ENCODE data around the gene CLCN6. TPM values are rescaled to one million over a fixed set of nuclear protein-coding genes. Genes with fewer than 3 reads are reported as not detected.

The CLCN6 gene, protein sequence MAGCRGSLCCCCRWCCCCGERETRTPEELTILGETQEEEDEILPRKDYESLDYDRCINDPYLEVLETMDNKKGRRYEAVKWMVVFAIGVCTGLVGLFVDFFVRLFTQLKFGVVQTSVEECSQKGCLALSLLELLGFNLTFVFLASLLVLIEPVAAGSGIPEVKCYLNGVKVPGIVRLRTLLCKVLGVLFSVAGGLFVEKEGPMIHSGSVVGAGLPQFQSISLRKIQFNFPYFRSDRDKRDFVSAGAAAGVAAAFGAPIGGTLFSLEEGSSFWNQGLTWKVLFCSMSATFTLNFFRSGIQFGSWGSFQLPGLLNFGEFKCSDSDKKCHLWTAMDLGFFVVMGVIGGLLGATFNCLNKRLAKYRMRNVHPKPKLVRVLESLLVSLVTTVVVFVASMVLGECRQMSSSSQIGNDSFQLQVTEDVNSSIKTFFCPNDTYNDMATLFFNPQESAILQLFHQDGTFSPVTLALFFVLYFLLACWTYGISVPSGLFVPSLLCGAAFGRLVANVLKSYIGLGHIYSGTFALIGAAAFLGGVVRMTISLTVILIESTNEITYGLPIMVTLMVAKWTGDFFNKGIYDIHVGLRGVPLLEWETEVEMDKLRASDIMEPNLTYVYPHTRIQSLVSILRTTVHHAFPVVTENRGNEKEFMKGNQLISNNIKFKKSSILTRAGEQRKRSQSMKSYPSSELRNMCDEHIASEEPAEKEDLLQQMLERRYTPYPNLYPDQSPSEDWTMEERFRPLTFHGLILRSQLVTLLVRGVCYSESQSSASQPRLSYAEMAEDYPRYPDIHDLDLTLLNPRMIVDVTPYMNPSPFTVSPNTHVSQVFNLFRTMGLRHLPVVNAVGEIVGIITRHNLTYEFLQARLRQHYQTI
- total RNA-seq = 10 to 100 TPM; 14.6 to 31.5 (median 22.7) TPM

DNA sequence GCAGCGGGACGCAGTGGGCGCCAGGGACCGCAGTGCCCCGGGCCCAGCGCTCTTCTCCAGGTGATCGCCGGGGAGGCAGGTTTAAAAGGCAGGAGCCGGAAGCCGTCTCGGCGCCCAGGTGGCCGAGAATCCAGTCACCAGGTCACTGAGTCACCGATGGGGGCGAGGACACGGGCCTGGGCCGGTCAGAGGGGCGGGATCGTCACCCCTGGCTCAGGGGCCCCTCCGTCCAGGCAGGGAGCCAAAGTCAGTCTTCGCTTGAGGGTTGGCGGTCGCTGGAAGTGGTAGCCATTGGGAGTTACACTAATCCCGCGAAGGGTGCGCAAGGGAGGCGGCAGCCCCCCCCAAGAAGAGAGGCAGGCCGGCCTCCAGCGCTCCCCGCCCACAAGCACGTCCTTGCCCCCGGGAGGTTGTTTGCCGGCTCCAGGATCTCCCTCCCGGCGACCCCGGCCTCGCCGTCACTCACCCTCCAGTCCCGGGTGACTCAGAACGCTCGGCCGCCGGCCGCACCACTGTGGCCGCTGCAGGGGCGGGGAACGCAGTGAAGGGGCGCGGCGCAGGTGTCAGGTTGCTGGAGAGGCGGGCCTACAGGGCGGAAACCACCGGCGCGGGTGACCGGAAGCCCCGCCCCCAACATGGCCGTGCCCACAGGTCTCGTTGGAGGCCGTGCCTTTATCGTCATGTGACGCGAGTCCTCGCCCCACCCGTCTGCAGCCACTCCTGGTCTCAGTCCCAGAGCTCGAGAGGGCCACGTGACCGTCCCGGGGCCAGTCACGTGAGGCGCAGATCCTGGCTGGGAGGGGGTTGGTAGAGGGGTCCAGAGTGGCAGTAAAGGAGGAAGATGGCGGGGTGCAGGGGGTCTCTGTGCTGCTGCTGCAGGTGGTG lies at the start of gene CLCN6, which contains the start of gene MTHFR:
Gene CLCN6 (plus strand): TSS at position 770 of the 885 bp plus-strand sequence. CDS start 72 bp downstream, at position 842.
Gene MTHFR (minus strand): TSS at position 543 of the 885 bp plus-strand sequence. CDS start 2,848 bp downstream, outside the sequence.
- intact Hi-C loops (cut with DNase I; ENCODE audit: low total_unique reads) = loop anchor here (10.0 kb wide), 1 partner anchor 71 kb away; the partner anchor contains the start of gene AGTRAP

DNA sequence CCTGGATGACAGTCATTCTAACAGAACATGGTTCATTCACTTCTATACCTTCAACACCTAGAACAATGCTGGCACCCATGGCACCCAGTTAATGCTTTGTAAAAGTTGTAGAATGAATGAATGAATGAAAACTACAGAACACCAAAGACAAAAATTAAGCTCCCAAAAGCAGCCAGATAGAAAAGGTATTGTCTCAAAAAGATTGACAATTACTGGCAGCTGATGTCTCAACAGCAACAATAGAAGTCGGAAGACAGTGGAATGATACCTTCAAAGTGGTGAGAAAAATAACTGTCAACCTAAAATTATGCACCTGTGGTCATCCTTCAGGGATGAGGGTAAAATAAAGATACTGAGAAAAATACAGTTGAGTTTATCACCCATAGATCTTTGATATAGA lies 48.9 kb upstream of the CLCN6 start:
- H3K4me3 ChIP-seq = no peak overlapping the region
- H3K36me3 ChIP-seq = no peaks in the 10 kb centered on the region
- H3K27me3 ChIP-seq = no peaks in the 10 kb centered on the region
- H3K9me3 ChIP-seq = no peaks in the 10 kb centered on the region
- no peaks in the 10 kb centered on the region for H3K4me1 ChIP-seq
- no peak overlapping the region for H3K27ac ChIP-seq
- DNase-seq = no peak
- intact Hi-C loops (cut with DNase I; ENCODE audit: low total_unique reads) = no loop called here
- TF ChIP-seq POLR2A (IDR thresholded peaks at IDR 0.05) = no peak
- TF ChIP-seq, protein P1, sequence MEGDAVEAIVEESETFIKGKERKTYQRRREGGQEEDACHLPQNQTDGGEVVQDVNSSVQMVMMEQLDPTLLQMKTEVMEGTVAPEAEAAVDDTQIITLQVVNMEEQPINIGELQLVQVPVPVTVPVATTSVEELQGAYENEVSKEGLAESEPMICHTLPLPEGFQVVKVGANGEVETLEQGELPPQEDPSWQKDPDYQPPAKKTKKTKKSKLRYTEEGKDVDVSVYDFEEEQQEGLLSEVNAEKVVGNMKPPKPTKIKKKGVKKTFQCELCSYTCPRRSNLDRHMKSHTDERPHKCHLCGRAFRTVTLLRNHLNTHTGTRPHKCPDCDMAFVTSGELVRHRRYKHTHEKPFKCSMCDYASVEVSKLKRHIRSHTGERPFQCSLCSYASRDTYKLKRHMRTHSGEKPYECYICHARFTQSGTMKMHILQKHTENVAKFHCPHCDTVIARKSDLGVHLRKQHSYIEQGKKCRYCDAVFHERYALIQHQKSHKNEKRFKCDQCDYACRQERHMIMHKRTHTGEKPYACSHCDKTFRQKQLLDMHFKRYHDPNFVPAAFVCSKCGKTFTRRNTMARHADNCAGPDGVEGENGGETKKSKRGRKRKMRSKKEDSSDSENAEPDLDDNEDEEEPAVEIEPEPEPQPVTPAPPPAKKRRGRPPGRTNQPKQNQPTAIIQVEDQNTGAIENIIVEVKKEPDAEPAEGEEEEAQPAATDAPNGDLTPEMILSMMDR (IDR thresholded peaks at IDR 0.05) = no peak

More for the DNA sequence above, at the start of gene CLCN6, which contains the start of gene MTHFR:
- Histone ChIP-seq H3K36me3 (no peaks in the 10 kb centered on the region), H3K27me3 (no peaks in the 10 kb centered on the region), H3K4me1 (peaks cover 6 to 23% of the 10 kb centered on the region in 2 donors), H3K9me3 (no peaks in the 10 kb centered on the region), H3K27ac (peak within 1 kb of the TSS; percentile 99), H3K4me3 (peak within 1 kb of the TSS; percentile 62 to 76)
- TF ChIP-seq, protein P1 (IDR thresholded peaks at IDR 0.05) = peak in 2 of 4 experiments; percentile 17 to 20
- TF ChIP-seq POLR2A (IDR thresholded peaks at IDR 0.05) = peak; percentile 98 to 99
- peak; percentile 99 to 100 for DNase-seq

- H3K4me3 ChIP-seq = no peak overlapping the region
- no peak overlapping the region for H3K27ac ChIP-seq
- no peaks in the 10 kb centered on the region for H3K4me1 ChIP-seq
- intact Hi-C loops (cut with DNase I; ENCODE audit: low total_unique reads) = no loop called here
- no peak for DNase-seq
- TF ChIP-seq POLR2A (IDR thresholded peaks at IDR 0.05) = no peak
- TF ChIP-seq, protein P1 (IDR thresholded peaks at IDR 0.05) = no peak
- no peaks in the 10 kb centered on the region for H3K9me3 ChIP-seq
- peaks cover 0 to 4% of the 10 kb centered on the region in 2 donors for H3K27me3 ChIP-seq
- no peaks in the 10 kb centered on the region for H3K36me3 ChIP-seq
These were observed 46.2 kb upstream of the CLCN6 start for GRCh38 chr1:11759791-11760190.

GRCh38 chr1:11761285-11761684 lies 44.7 kb upstream of the CLCN6 start:
- Histone ChIP-seq H3K27me3 (peaks cover 0 to 4% of the 10 kb centered on the region in 2 donors), H3K36me3 (no peaks in the 10 kb centered on the region), H3K9me3 (no peaks in the 10 kb centered on the region), H3K4me3 (no peak overlapping the region), H3K4me1 (no peaks in the 10 kb centered on the region), H3K27ac (no peak overlapping the region)
- no peak for DNase-seq
- TF ChIP-seq, protein P1 (IDR thresholded peaks at IDR 0.05) = no peak
- TF ChIP-seq POLR2A (IDR thresholded peaks at IDR 0.05) = no peak
- intact Hi-C loops (cut with DNase I; ENCODE audit: low total_unique reads) = no loop called here

All from uterus (tissue), 4 donors.